ENCODE data around the gene TOP2A. TPM values are rescaled to one million over a fixed set of nuclear protein-coding genes. Genes with fewer than 3 reads are reported as not detected.

TOP2A gene
- total RNA-seq, 1 donor = 14.5 TPM

DNA sequence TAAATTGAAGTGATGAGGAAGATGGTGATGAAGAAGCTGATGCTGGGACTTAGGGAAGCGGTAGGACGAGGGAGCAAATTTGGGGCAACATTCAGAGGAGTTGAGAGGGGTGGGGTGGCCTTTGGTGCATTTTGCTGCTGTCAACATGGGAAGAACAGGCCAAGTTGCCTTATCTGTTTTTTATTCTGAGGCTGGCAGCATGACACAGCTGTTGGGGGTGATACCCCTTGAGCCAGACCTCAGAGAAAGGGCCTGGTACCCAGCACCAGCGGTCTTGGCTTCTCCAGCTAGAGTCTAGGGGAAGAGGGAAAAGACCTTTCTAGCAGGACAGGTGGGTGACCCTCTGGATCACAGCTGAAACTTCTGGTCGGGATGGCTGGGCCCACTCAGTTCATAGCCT lies 30.1 kb upstream of the TOP2A start:
- H3K4me1 ChIP-seq (ENCODE audit: insufficient read depth, low read length) = peaks cover 72% of the 10 kb centered on the region
- no peak for DNase-seq (ENCODE audit: insufficient read length, low spot score, missing footprints)
- peaks cover 81% of the 10 kb centered on the region for H3K36me3 ChIP-seq (ENCODE audit: insufficient read depth, low read length)
- H3K27me3 ChIP-seq (ENCODE audit: insufficient read depth, low read length) = no peaks in the 10 kb centered on the region
- no peak overlapping the region for H2AFZ ChIP-seq (ENCODE audit: low read length)
- peak overlapping the region; percentile 92 for H3K4me3 ChIP-seq (ENCODE audit: insufficient read depth, low read length)
- H3K9me3 ChIP-seq (ENCODE audit: low read depth, low read length) = no peaks in the 10 kb centered on the region
- peak overlapping the region; percentile 68 for H3K27ac ChIP-seq (ENCODE audit: low read depth, low read length)
- H4K20me1 ChIP-seq (ENCODE audit: insufficient read depth, low read length) = peaks cover 84% of the 10 kb centered on the region
- TF ChIP-seq, protein P1, sequence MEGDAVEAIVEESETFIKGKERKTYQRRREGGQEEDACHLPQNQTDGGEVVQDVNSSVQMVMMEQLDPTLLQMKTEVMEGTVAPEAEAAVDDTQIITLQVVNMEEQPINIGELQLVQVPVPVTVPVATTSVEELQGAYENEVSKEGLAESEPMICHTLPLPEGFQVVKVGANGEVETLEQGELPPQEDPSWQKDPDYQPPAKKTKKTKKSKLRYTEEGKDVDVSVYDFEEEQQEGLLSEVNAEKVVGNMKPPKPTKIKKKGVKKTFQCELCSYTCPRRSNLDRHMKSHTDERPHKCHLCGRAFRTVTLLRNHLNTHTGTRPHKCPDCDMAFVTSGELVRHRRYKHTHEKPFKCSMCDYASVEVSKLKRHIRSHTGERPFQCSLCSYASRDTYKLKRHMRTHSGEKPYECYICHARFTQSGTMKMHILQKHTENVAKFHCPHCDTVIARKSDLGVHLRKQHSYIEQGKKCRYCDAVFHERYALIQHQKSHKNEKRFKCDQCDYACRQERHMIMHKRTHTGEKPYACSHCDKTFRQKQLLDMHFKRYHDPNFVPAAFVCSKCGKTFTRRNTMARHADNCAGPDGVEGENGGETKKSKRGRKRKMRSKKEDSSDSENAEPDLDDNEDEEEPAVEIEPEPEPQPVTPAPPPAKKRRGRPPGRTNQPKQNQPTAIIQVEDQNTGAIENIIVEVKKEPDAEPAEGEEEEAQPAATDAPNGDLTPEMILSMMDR (IDR thresholded peaks at IDR 0.05; ENCODE audit: extremely low read depth, low read depth, low read length) = no peak
- peaks cover 90% of the 10 kb centered on the region for H3K79me2 ChIP-seq (ENCODE audit: insufficient read depth, low read length)
- peak overlapping the region; percentile 74 for H3K4me2 ChIP-seq (ENCODE audit: insufficient read depth, low read length)

DNA sequence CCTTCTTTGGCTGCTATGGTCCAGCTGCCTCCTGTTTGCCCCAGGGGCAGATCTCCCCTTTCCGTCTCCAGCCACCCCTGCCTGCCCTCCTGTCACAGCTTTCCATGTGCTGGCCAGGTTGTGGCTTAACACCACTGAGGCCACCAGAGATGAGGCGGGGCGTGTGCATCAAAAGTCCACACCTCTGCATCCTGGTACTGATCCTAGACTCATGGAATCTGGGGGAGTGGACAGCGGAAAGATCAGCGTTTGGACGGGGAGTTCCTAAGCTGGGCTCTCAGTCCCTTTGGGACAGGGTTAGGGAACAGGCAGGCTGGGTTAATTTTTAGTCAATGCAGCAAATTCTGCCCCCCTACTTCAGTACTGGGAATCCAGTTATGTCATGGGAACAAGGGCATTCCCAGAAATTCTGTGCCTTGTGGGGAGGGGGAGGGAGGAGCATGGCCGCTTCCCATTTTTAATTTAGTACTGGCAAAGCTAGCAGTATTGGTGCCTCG lies 29.5 kb upstream of the TOP2A start:
- Histone ChIP-seq H3K36me3 (ENCODE audit: insufficient read depth, low read length) (peaks cover 75% of the 10 kb centered on the region), H3K27ac (ENCODE audit: low read depth, low read length) (peak overlapping the region; percentile 68), H3K9me3 (ENCODE audit: low read depth, low read length) (no peaks in the 10 kb centered on the region), H3K4me1 (ENCODE audit: insufficient read depth, low read length) (peaks cover 72% of the 10 kb centered on the region), H2AFZ (ENCODE audit: low read length) (no peak overlapping the region), H3K4me3 (ENCODE audit: insufficient read depth, low read length) (peak overlapping the region; percentile 92), H3K4me2 (ENCODE audit: insufficient read depth, low read length) (peak overlapping the region; percentile 74), H3K79me2 (ENCODE audit: insufficient read depth, low read length) (peaks cover 87% of the 10 kb centered on the region), H3K27me3 (ENCODE audit: insufficient read depth, low read length) (no peaks in the 10 kb centered on the region), H4K20me1 (ENCODE audit: insufficient read depth, low read length) (peaks cover 79% of the 10 kb centered on the region)
- TF ChIP-seq, protein P1 (IDR thresholded peaks at IDR 0.05; ENCODE audit: extremely low read depth, low read depth, low read length) = no peak
- DNase-seq (ENCODE audit: insufficient read length, low spot score, missing footprints) = peak; percentile 71

DNA sequence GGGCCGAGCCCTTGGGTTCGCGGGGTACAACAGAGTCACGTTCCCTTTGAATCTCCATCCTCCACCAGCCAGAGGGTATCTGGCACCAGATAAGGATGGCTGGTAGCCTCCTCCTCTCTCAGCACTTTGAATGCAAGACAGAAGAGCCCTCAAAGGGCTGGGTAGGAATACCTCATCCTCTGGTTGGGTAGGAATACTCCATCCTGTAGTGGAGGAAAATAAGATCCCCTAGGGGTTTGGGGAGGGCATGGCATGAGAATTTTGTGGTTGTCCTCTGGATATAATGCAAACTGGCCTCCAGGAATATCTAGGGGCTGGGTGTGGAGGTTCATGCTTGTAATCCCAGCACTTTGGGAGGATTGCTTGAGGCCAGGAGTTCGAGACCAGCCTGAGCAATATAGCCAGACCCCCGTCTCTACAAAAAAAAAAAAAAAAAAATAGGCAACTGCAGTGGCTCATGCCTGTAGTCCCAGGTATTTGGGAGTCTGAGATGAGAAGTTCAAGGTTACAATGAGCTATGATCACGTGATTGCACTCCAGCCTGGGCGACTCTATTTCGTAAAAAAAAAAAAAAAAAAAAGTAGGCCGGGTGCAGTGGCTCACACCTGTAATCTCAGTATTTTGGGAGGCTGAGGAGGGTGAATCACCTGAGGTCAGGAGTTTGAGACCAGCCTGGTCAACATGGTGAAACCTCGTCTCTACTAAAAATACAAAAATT lies 28.2 kb upstream of the TOP2A start:
- Histone ChIP-seq H3K27me3 (ENCODE audit: insufficient read depth, low read length) (no peaks in the 10 kb centered on the region), H3K4me2 (ENCODE audit: insufficient read depth, low read length) (peak overlapping the region; percentile 74), H3K27ac (ENCODE audit: low read depth, low read length) (peak overlapping the region; percentile 75), H3K4me1 (ENCODE audit: insufficient read depth, low read length) (peaks cover 59% of the 10 kb centered on the region), H3K79me2 (ENCODE audit: insufficient read depth, low read length) (peaks cover 77% of the 10 kb centered on the region), H3K4me3 (ENCODE audit: insufficient read depth, low read length) (peak overlapping the region; percentile 92), H2AFZ (ENCODE audit: low read length) (no peak overlapping the region), H3K36me3 (ENCODE audit: insufficient read depth, low read length) (peaks cover 62% of the 10 kb centered on the region), H3K9me3 (ENCODE audit: low read depth, low read length) (no peaks in the 10 kb centered on the region), H4K20me1 (ENCODE audit: insufficient read depth, low read length) (peaks cover 66% of the 10 kb centered on the region)
- TF ChIP-seq, protein P1 (IDR thresholded peaks at IDR 0.05; ENCODE audit: extremely low read depth, low read depth, low read length) = no peak
- peak; percentile 93 for DNase-seq (ENCODE audit: insufficient read length, low spot score, missing footprints)

All from osteoblast (primary cell).